CD14-positive monocyte (primary cell): ENCODE data around the gene C8G. TPM values are rescaled to one million over a fixed set of nuclear protein-coding genes. Genes with fewer than 3 reads are reported as not detected.

Experiments
- DNase-seq, 3 donors: peaks; one replicate each; pipeline ENCODE4 v3.0.0-alpha.2; 2011 to 2022
- H2AFZ ChIP-seq: 2 replicates; pipeline ENCODE4 v1.6.0; 2012; ENCODE audit warnings: mild to moderate bottlenecking, low read depth, low read length, inconsistent platforms; ENCODE audit not compliant: insufficient read depth, poor library complexity, severe bottlenecking
- H3K27ac ChIP-seq, 2 donors: 1 replicate in 1 of 2; 2 replicates in 1 of 2; pipeline ENCODE4 v1.5.1; 2012 to 2013; ENCODE audit warnings: low read length in 2 of 2, control low read depth in 1 of 2, inconsistent platforms in 1 of 2, low read depth in 1 of 2, mild to moderate bottlenecking in 1 of 2
- H3K27me3 ChIP-seq, 2 donors: one replicate each; pipeline versions ENCODE4 v1.6.0 to v1.6.1; 2011 to 2013; ENCODE audit warnings: low read length in 2 of 2; ENCODE audit not compliant: control insufficient read depth in 2 of 2, insufficient read depth in 2 of 2
- H3K36me3 ChIP-seq, 2 donors: replicated peaks in 1 of 2; 1 replicate in 1 of 2; 2 replicates in 1 of 2; pipeline versions ENCODE4 v1.5.1 to v1.6.1; 2012 to 2013; ENCODE audit warnings: low read length in 2 of 2, control low read depth in 1 of 2, inconsistent platforms in 1 of 2, mild to moderate bottlenecking in 1 of 2; ENCODE audit not compliant: insufficient read depth in 2 of 2, control insufficient read depth in 1 of 2
- H3K4me1 ChIP-seq, 2 donors: 1 replicate in 1 of 2; 2 replicates in 1 of 2; pipeline versions ENCODE4 v1.5.1 to v1.6.1; 2012 to 2013; ENCODE audit warnings: low read length in 2 of 2, control low read depth in 1 of 2, inconsistent platforms in 1 of 2, mild to moderate bottlenecking in 1 of 2, moderate library complexity in 1 of 2; ENCODE audit not compliant: insufficient read depth in 2 of 2, control insufficient read depth in 1 of 2
- H3K4me2 ChIP-seq: replicated peaks from 2 replicates; pipeline ENCODE3; 2012; ENCODE audit warnings: low read length, moderate library complexity, mild to moderate bottlenecking; ENCODE audit not compliant: poor library complexity, severe bottlenecking; ENCODE audit errors: extremely low read depth
- H3K4me3 ChIP-seq, 3 experiments: fragments of 200-600 bp in 1 of 3; sonication (generic) in 1 of 3; replicated peaks in 1 of 3; 1 replicate in 2 of 3; 2 replicates in 1 of 3; pipeline ENCODE4 v1.5.1; 2011 to 2013; ENCODE audit warnings: low read length in 3 of 3, mild to moderate bottlenecking in 3 of 3, control low read depth in 2 of 3, low read depth in 2 of 3, inconsistent platforms in 1 of 3, moderate library complexity in 1 of 3
- H3K79me2 ChIP-seq: 2 replicates; pipeline ENCODE4 v1.6.0; 2012; ENCODE audit warnings: mild to moderate bottlenecking, control low read depth, inconsistent platforms, low read length, moderate library complexity; ENCODE audit not compliant: insufficient read depth
- H3K9ac ChIP-seq: 2 replicates; pipeline ENCODE4 v1.6.0; 2017; ENCODE audit warnings: low read length, mild to moderate bottlenecking; ENCODE audit not compliant: insufficient read depth, poor library complexity, severe bottlenecking
- H3K9me3 ChIP-seq, 2 donors: replicated peaks in 1 of 2; 1 replicate in 1 of 2; 2 replicates in 1 of 2; pipeline versions ENCODE4 v1.5.1 to v1.6.1; 2012 to 2013; ENCODE audit warnings: low read length in 2 of 2, control low read depth in 1 of 2; ENCODE audit not compliant: control insufficient read depth in 1 of 2, insufficient read depth in 1 of 2
- H4K20me1 ChIP-seq: 2 replicates; pipeline ENCODE4 v1.6.0; 2012; ENCODE audit warnings: mild to moderate bottlenecking, low read length, control low read depth, moderate library complexity; ENCODE audit not compliant: insufficient read depth
- H3K27ac Mint-ChIP-seq, 7 donors: one replicate each; pipeline ENCODE4 v1.8.0; 2020; ENCODE audit warnings: mild to moderate bottlenecking in 7 of 7, mixed read lengths in 7 of 7, moderate library complexity in 6 of 7, inconsistent platforms in 2 of 7
- H3K27me3 Mint-ChIP-seq, 3 donors: one replicate each; pipeline ENCODE4 v1.8.0; 2021 to 2022; ENCODE audit warnings: low read depth in 3 of 3, mild to moderate bottlenecking in 3 of 3, mixed read lengths in 3 of 3, moderate library complexity in 3 of 3, inconsistent platforms in 1 of 3
- H3K36me3 Mint-ChIP-seq, 2 donors: one replicate each; pipeline ENCODE4 v1.8.0; 2020; ENCODE audit warnings: mixed read lengths in 2 of 2, inconsistent platforms in 1 of 2, mild to moderate bottlenecking in 1 of 2
- H3K4me1 Mint-ChIP-seq: one replicate; pipeline ENCODE4 v1.8.0; 2020; ENCODE audit warnings: mild to moderate bottlenecking, mixed read lengths
- H3K4me3 Mint-ChIP-seq, 2 donors: one replicate each; pipeline ENCODE4 v1.8.0; 2020; ENCODE audit warnings: mild to moderate bottlenecking in 2 of 2, mixed read lengths in 2 of 2, moderate library complexity in 1 of 2
- H3K9me3 Mint-ChIP-seq, 7 donors: one replicate each; pipeline ENCODE4 v1.8.0; 2020 to 2022; ENCODE audit warnings: mixed read lengths in 7 of 7, mild to moderate bottlenecking in 6 of 7, moderate library complexity in 6 of 7, inconsistent platforms in 2 of 7
- CTCF ChIP-seq: fragments of 200-600 bp; IDR thresholded peaks from one replicate; pipeline ENCODE4 v1.8.0; 2022; ENCODE audit warnings: antibody characterized with exemption, mild to moderate bottlenecking
- WGBS: methylation state at CpG from one replicate; pipeline ENCODE4 v1.1.5; 2013; ENCODE audit warnings: missing lambda C conversion rate; ENCODE audit not compliant: insufficient coverage; 5-methylcytosine and 5-hydroxymethylcytosine counted together
- intact Hi-C, 2 donors: fragments of 100-400 bp; cut with micrococcal nuclease; formaldehyde crosslinking; loops; one replicate each; pipeline versions ENCODE4 v1.15.0 to v1.15.1; 2023
- polyA plus RNA-seq, 3 donors: library from polyadenylated mRNA; depleted of rRNA in 1 of 3; unstranded in 2 of 3; stranded (reverse) in 1 of 3; fragments of 300-500 nt in 2 of 3; fragments of >200 nt in 1 of 3; fragmentation: Illumina TruSeq in 2 of 3; gene quantifications; 1 replicate in 2 of 3; 2 replicates in 1 of 3; pipeline ENCODE4 v1.2.3, GENCODE V29; 2012 to 2021

C8G gene
- polyA plus RNA-seq, 3 donors = 0.55 to 0.72 TPM; not detected in 1

DNA sequence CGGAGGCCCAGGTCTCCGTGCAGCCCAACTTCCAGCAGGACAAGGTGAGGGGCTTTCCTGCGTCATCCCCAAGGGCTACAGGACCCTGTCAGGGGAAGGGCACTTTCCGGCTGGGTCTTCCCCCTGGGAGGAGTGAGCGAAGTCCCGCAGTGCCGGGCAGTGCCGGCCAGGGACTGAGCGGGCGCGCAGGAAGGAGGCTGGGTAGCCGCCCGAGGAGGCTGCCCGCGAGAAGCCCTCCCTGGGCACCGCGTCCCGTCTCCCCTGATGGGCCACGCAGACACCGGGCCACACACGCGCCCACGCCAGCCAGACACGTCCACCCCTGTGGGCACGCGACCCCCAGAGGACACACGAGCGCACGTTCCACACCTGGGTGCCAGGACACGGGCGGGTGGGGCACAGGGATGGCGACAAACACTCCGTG is 32.6 kb downstream of the C8G start:
- H3K27ac Mint-ChIP-seq = no peak overlapping the region
- Histone ChIP-seq H3K4me1 (peaks cover 22 to 35% of the 10 kb centered on the region in 2 donors), H3K79me2 (no peaks in the 10 kb centered on the region), H3K9me3 (no peaks in the 10 kb centered on the region), H3K4me2 (peak overlapping the region; percentile 78), H2AFZ (peak overlapping the region; percentile 61), H3K4me3 (peak overlapping the region in 1 of 3 experiments; percentile 67), H3K36me3 (no peaks in the 10 kb centered on the region), H4K20me1 (no peaks in the 10 kb centered on the region), H3K9ac (no peak overlapping the region), H3K27ac (no peak overlapping the region), H3K27me3 (peaks cover 0 to 20% of the 10 kb centered on the region in 2 donors)
- H3K9me3 Mint-ChIP-seq = peaks cover 0 to 2% (median 0%) of the 10 kb centered on the region in 7 donors
- no peak for DNase-seq
- no peak for TF ChIP-seq CTCF
- H3K36me3 Mint-ChIP-seq = no peaks in the 10 kb centered on the region
- H3K27me3 Mint-ChIP-seq = peaks cover 17 to 54% (median 22%) of the 10 kb centered on the region in 3 donors
- intact Hi-C loops = no loop called here
- peak overlapping the region; percentile 9 to 70 for H3K4me3 Mint-ChIP-seq
- 43% methylated on average over 31 of the region's 33 CpGs for WGBS
- H3K4me1 Mint-ChIP-seq = peaks cover 19% of the 10 kb centered on the region

DNA sequence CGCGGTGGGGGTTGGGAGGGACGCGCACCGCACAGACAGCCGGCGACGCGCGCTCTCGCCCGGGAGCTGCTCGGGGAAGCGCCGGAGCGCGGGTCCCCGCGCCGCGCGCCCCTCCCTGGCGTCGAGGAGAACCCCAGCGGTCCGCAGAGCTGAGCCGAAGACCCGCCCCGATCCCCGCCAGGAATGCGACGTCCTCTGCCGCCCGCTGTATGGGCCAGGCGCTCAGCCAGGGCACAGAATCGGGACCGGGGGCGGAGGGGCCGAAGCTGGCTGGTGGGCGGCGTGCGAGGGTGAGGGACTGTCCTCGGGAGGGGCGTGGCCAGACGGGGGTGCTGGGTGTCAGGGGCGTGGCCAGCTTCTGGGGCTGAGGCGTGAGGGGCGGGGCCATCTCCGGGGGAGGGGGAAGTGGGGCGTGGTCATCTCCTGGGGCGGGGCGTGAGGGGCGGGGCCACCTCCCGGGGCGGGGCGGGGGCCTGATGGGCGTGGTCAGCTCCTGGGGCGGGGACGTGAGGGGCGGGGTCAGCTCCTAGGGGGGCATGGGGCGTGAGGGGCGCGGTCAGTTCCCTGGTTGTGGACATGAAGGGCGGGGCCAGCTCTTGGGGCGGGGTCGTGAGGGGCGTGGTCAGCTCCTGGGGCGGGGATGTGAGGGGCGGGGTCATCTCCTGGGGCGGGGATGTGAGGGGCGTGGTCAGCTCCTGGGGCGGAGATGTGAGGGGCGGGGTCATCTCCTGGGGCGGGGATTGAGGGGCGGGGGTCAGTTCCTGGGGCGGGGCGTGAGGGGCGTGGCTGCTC is 33.2 kb downstream of the C8G start:
- Mint-ChIP-seq H3K27me3 (peaks cover 20 to 59% (median 28%) of the 10 kb centered on the region in 3 donors), H3K27ac (no peak overlapping the region), H3K4me3 (peak overlapping the region in 1 of 2 donors; percentile 70), H3K9me3 (peaks cover 0 to 2% (median 0%) of the 10 kb centered on the region in 7 donors), H3K4me1 (peaks cover 19% of the 10 kb centered on the region), H3K36me3 (no peaks in the 10 kb centered on the region)
- peak overlapping the region; percentile 78 for H3K4me2 ChIP-seq
- DNase-seq = peak; percentile 15 to 58 (median 36)
- peaks cover 22 to 35% of the 10 kb centered on the region in 2 donors for H3K4me1 ChIP-seq
- no peak overlapping the region for H3K9ac ChIP-seq
- no peaks in the 10 kb centered on the region for H4K20me1 ChIP-seq
- no peaks in the 10 kb centered on the region for H3K79me2 ChIP-seq
- no peaks in the 10 kb centered on the region for H3K36me3 ChIP-seq
- H3K9me3 ChIP-seq = no peaks in the 10 kb centered on the region
- H3K27ac ChIP-seq = no peak overlapping the region
- WGBS = 2% methylated on average over 50 of the region's 78 CpGs
- peak overlapping the region; percentile 61 for H2AFZ ChIP-seq
- intact Hi-C loops = no loop called here
- peaks cover 0 to 22% of the 10 kb centered on the region in 2 donors for H3K27me3 ChIP-seq
- no peak for TF ChIP-seq CTCF
- peak overlapping the region in 1 of 3 experiments; percentile 67 for H3K4me3 ChIP-seq
